ENCODE results near the gene CCDC192. TPM values are rescaled to one million over a fixed set of nuclear protein-coding genes. Genes with fewer than 3 reads are reported as not detected.

The CCDC192 gene
- total RNA-seq, 1 experiment from 2014 or later = not detected

DNA sequence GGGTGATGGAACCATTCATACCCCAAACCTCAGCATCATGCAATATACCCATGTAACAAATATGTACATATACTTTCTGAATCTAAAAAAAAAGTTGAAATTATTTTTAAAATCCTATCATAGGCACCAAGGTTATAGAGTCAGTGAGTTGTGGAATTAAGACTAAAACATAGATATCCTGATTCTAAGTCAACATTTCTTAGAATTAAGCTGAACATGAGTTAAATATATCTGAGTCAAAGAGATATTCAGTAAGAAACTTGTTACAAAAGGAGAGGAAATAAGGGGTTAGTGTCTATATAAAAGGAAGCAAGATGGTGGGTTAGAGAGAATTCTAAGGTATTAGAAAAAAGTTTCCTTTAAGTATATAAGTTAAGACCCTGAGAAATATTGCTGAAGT, 89.9 kb downstream of the CCDC192 start:
- H3K36me3 Mint-ChIP-seq (ENCODE audit: insufficient read depth, unreplicated experiment) = no peaks in the 10 kb centered on the region
- TF ChIP-seq, protein P1, sequence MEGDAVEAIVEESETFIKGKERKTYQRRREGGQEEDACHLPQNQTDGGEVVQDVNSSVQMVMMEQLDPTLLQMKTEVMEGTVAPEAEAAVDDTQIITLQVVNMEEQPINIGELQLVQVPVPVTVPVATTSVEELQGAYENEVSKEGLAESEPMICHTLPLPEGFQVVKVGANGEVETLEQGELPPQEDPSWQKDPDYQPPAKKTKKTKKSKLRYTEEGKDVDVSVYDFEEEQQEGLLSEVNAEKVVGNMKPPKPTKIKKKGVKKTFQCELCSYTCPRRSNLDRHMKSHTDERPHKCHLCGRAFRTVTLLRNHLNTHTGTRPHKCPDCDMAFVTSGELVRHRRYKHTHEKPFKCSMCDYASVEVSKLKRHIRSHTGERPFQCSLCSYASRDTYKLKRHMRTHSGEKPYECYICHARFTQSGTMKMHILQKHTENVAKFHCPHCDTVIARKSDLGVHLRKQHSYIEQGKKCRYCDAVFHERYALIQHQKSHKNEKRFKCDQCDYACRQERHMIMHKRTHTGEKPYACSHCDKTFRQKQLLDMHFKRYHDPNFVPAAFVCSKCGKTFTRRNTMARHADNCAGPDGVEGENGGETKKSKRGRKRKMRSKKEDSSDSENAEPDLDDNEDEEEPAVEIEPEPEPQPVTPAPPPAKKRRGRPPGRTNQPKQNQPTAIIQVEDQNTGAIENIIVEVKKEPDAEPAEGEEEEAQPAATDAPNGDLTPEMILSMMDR (IDR thresholded peaks at IDR 0.05; ENCODE audit: unreplicated experiment) = no peak
- no peak overlapping the region for H3K27ac Mint-ChIP-seq (ENCODE audit: low read depth, unreplicated experiment)
- intact Hi-C loops (cut with micrococcal nuclease) = no loop called here
- H3K4me3 Mint-ChIP-seq (ENCODE audit: unreplicated experiment) = no peak overlapping the region
- DNase-seq (ENCODE audit: unreplicated experiment) = no peak
- no peaks in the 10 kb centered on the region for H3K4me1 Mint-ChIP-seq (ENCODE audit: insufficient read depth, unreplicated experiment)
- CTCF ChIA-PET = interaction anchor here (0.7 kb wide), 1 partner anchor 228 kb away, joined by 3 read pairs; no protein-coding TSS in a partner anchor
- peaks cover 16% of the 10 kb centered on the region for H3K9me3 Mint-ChIP-seq (ENCODE audit: unreplicated experiment)
- POLR2A ChIA-PET = interaction anchor here (1.5 kb wide), 1 partner anchor 19 kb away, joined by 4 read pairs; no protein-coding TSS in a partner anchor
- no TSS peak for BruUV-seq (replicated peaks)
- no peaks in the 10 kb centered on the region for H3K27me3 Mint-ChIP-seq (ENCODE audit: insufficient read depth, unreplicated experiment)

DNA sequence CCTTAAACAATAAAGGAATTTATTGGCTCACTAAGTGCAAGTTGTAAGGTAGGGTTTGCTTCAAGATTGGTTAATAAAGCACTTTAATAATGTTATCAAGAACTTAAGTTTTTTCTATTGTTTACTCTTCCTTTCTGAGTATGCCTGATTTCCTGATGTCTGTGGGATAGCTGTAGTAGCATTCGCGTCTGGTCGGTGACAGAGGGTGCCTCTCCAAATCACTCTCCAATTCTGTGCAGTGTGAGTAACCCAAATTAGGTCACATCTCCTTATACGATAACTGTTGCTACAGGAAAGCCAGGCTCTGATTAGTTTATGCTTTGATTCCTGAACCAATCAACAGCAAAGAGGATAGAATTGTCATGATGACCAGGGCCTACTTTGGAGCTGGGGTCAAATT, 90.7 kb downstream of the CCDC192 start:
- Mint-ChIP-seq H3K4me3 (ENCODE audit: unreplicated experiment) (no peak overlapping the region), H3K27ac (ENCODE audit: low read depth, unreplicated experiment) (no peak overlapping the region), H3K4me1 (ENCODE audit: insufficient read depth, unreplicated experiment) (no peaks in the 10 kb centered on the region), H3K27me3 (ENCODE audit: insufficient read depth, unreplicated experiment) (no peaks in the 10 kb centered on the region), H3K9me3 (ENCODE audit: unreplicated experiment) (peaks cover 16% of the 10 kb centered on the region), H3K36me3 (ENCODE audit: insufficient read depth, unreplicated experiment) (no peaks in the 10 kb centered on the region)
- TF ChIP-seq, protein P1 (IDR thresholded peaks at IDR 0.05; ENCODE audit: unreplicated experiment) = no peak
- DNase-seq (ENCODE audit: unreplicated experiment) = no peak
- CTCF ChIA-PET = no interaction called here
- POLR2A ChIA-PET = interaction anchor here (1.2 kb wide), 1 partner anchor 8 kb away, joined by 5 read pairs; no protein-coding TSS in a partner anchor
- intact Hi-C loops (cut with micrococcal nuclease) = no loop called here
- no TSS peak for BruUV-seq (replicated peaks)

DNA sequence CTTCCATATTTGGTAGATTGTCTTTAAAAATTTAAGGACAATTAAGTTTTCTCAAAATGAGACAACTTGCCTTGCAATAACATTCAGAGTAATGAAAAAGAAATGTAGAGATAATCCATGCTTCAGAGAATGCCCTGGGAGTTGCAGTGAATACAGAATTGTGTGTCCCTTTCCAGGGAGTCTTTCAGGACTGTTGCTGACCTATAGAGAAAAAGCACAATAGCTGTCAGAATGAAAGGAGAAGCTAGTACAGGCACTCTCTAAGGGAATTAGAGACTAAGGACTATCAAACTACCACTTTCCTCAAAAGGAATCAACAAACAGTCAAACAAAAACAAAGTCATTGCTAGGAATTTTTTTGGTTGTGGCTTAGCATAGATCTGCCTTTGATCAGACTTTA, 93.0 kb downstream of the CCDC192 start:
- Mint-ChIP-seq H3K4me3 (ENCODE audit: unreplicated experiment) (no peak overlapping the region), H3K27me3 (ENCODE audit: insufficient read depth, unreplicated experiment) (no peaks in the 10 kb centered on the region), H3K9me3 (ENCODE audit: unreplicated experiment) (peaks cover 16% of the 10 kb centered on the region), H3K27ac (ENCODE audit: low read depth, unreplicated experiment) (no peak overlapping the region), H3K36me3 (ENCODE audit: insufficient read depth, unreplicated experiment) (no peaks in the 10 kb centered on the region), H3K4me1 (ENCODE audit: insufficient read depth, unreplicated experiment) (no peaks in the 10 kb centered on the region)
- intact Hi-C loops (cut with micrococcal nuclease) = loop anchor here (2.0 kb wide), 1 partner anchor 67 kb away; no protein-coding TSS in a partner anchor
- no TSS peak for BruUV-seq (replicated peaks)
- no peak for DNase-seq (ENCODE audit: unreplicated experiment)
- ChIA-PET CTCF (interaction anchor here (0.9 kb wide), 1 partner anchor 11 kb away, joined by 3 read pairs; no protein-coding TSS in a partner anchor), POLR2A (no interaction called here)
- TF ChIP-seq, protein P1 (IDR thresholded peaks at IDR 0.05; ENCODE audit: unreplicated experiment) = no peak

DNA sequence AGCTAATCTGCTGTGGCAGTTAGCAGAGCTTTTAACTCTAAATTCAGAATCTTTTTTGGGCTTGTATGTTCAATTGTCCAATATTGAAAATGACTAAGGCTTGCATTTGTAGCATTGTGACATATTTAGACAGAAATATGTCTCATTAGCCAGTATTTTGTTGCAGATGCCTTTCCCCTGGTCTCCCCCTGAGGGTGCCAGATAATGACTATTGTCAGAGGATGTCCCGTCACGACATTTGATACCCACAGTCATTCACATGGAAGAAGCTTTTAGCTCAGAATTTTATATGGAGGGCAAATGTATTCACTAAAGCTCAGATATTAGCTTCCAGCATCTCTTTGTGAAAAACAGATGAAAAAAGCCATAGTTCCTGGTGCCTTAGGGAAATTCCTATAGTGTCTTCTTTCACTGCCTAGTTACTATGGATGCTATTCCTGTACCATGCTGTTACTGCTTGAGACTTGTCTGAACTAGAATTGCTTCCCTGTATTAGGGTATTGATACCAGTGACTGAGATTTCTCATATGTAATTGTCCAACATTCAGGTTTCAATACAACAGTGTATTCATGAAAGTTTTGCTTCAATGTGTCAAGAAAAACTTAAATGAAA, 96.2 kb downstream of the CCDC192 start:
- Mint-ChIP-seq H3K4me3 (ENCODE audit: unreplicated experiment) (no peak overlapping the region), H3K27me3 (ENCODE audit: insufficient read depth, unreplicated experiment) (no peaks in the 10 kb centered on the region), H3K36me3 (ENCODE audit: insufficient read depth, unreplicated experiment) (no peaks in the 10 kb centered on the region), H3K4me1 (ENCODE audit: insufficient read depth, unreplicated experiment) (no peaks in the 10 kb centered on the region), H3K27ac (ENCODE audit: low read depth, unreplicated experiment) (no peak overlapping the region), H3K9me3 (ENCODE audit: unreplicated experiment) (no peaks in the 10 kb centered on the region)
- intact Hi-C loops (cut with micrococcal nuclease) = no loop called here
- TF ChIP-seq, protein P1 (IDR thresholded peaks at IDR 0.05; ENCODE audit: unreplicated experiment) = no peak
- DNase-seq (ENCODE audit: unreplicated experiment) = no peak
- BruUV-seq (replicated peaks) = no TSS peak
- POLR2A ChIA-PET = interaction anchor here (1.0 kb wide), 1 partner anchor 95 kb away, joined by 3 read pairs; no protein-coding TSS in a partner anchor
- CTCF ChIA-PET = no interaction called here

Measured in MCF 10A (cell line).